Loucy (cell line): Measurements from ENCODE around the gene ANAPC10.
A peak's percentile ranks its signal among the peaks of the same experiment; 100 is the strongest.
"Not testable (repeated sequence)": the region's sequence is repeated elsewhere in the genome, so short reads cannot be mapped to it uniquely, and the experiment has no call there.

Source experiments
- H2AFZ ChIP-seq: fragments of 200-600 bp; sonication (generic); 2 replicates; pipeline ENCODE4 v1.6.0; 2016; ENCODE audit warnings: antibody characterized with exemption, mild to moderate bottlenecking, low read length, moderate library complexity
- H3F3A ChIP-seq: fragments of 200-600 bp; 2 replicates; pipeline ENCODE4 v1.6.0; 2016; ENCODE audit warnings: antibody characterized with exemption, low read depth, mild to moderate bottlenecking
- H3K27me3 ChIP-seq: fragments of 200-600 bp; sonication (generic); 2 replicates; pipeline ENCODE4 v1.6.1; 2014; ENCODE audit warnings: low read length, mild to moderate bottlenecking; ENCODE audit not compliant: insufficient read depth, poor library complexity, severe bottlenecking
- H3K36me3 ChIP-seq: fragments of 200-600 bp; sonication (generic); 2 replicates; pipeline ENCODE4 v1.6.1; 2016; ENCODE audit warnings: low read length; ENCODE audit not compliant: insufficient read depth
- H3K4me1 ChIP-seq: fragments of 200-600 bp; sonication (generic); 2 replicates; pipeline ENCODE4 v1.5.1; 2014; ENCODE audit warnings: low read length, mild to moderate bottlenecking; ENCODE audit not compliant: insufficient read depth, poor library complexity, severe bottlenecking
- H3K4me2 ChIP-seq: fragments of 200-600 bp; sonication (generic); 2 replicates; pipeline ENCODE4 v1.6.0; 2014; ENCODE audit warnings: antibody characterized with exemption, low read length, low read depth, mild to moderate bottlenecking; ENCODE audit not compliant: poor library complexity, severe bottlenecking
- H3K4me3 ChIP-seq: fragments of 200-600 bp; sonication (generic); 2 replicates; pipeline ENCODE4 v1.5.1; 2014; ENCODE audit warnings: low read length, mild to moderate bottlenecking, mixed read lengths; ENCODE audit not compliant: poor library complexity, severe bottlenecking
- H3K79me2 ChIP-seq: fragments of 200-600 bp; sonication (generic); 2 replicates; pipeline ENCODE4 v1.6.1; 2014; ENCODE audit warnings: low read length; ENCODE audit not compliant: insufficient read depth
- H3K9ac ChIP-seq: fragments of 200-600 bp; sonication (generic); 2 replicates; pipeline ENCODE4 v1.6.0; 2014; ENCODE audit warnings: mild to moderate bottlenecking, low read depth, low read length, moderate library complexity; ENCODE audit not compliant: poor library complexity, severe bottlenecking
- H3K9me2 ChIP-seq: fragments of 200-600 bp; sonication (generic); replicated peaks from 2 replicates; pipeline ENCODE4 v1.6.1; 2016; ENCODE audit warnings: low read depth, low read length, mixed read lengths
- H3K9me3 ChIP-seq: fragments of 200-600 bp; sonication (generic); 2 replicates; pipeline ENCODE4 v1.6.1; 2014; ENCODE audit warnings: mild to moderate bottlenecking, antibody characterized with exemption, low read length, low read depth; ENCODE audit not compliant: insufficient read depth
- H4K20me1 ChIP-seq: fragments of 200-600 bp; sonication (generic); 2 replicates; pipeline ENCODE4 v1.6.0; 2014; ENCODE audit warnings: antibody characterized with exemption, low read length, mild to moderate bottlenecking; ENCODE audit not compliant: insufficient read depth, poor library complexity, severe bottlenecking
- CTCF ChIP-seq: fragments of 200-600 bp; sonication (generic); conservative IDR thresholded peaks from 2 replicates; pipeline ENCODE4 v1.5.1; 2014; ENCODE audit warnings: mild to moderate bottlenecking, antibody characterized with exemption, low read length
- EZH2phosphoT487 ChIP-seq: fragments of 200-600 bp; IDR thresholded peaks from 2 replicates; pipeline ENCODE4 v1.6.1; 2018; ENCODE audit warnings: antibody characterized with exemption, mild to moderate bottlenecking, moderate library complexity, borderline replicate concordance

The ANAPC10 gene

GRCh38 chr4:145097821-145098674 is at the start of gene ANAPC10, which contains the start of gene ABCE1:
ANAPC10 (minus strand) TSS chr4:145098196; CDS start chr4:145096099, 2,097 bp downstream.
ABCE1 (plus strand) TSS chr4:145098311; CDS start chr4:145104413, 6,102 bp downstream.
- Histone ChIP-seq H3K9ac (peak within 1 kb of the TSS; percentile 86), H3K36me3 (0 out of 2 replicates have a peak, but pooled peaks cover 3% of the 10 kb centered on the region), H3K9me3 (no peaks in the 10 kb centered on the region), H4K20me1 (peaks cover 47% of the 10 kb centered on the region), H3K27me3 (no peaks in the 10 kb centered on the region), H2AFZ (peak within 1 kb of the TSS; percentile 83), H3K4me3 (peak within 1 kb of the TSS; percentile 88), H3K9me2 (no peaks in the 10 kb centered on the region), H3F3A (no peaks in the 10 kb centered on the region), H3K79me2 (peaks cover 98% of the 10 kb centered on the region), H3K4me2 (peak within 1 kb of the TSS; percentile 75), H3K4me1 (peaks cover 66% of the 10 kb centered on the region)
- no peak for TF ChIP-seq EZH2phosphoT487
- 0 out of 2 replicates have a peak, but pooled peaks have one; percentile 28 for TF ChIP-seq CTCF

- not testable (repeated sequence) for H3K9me3 ChIP-seq, H3K4me1 ChIP-seq, H3K9ac ChIP-seq, H3K4me3 ChIP-seq, H2AFZ ChIP-seq, H4K20me1 ChIP-seq, H3K79me2 ChIP-seq, H3K27me3 ChIP-seq, H3F3A ChIP-seq, H3K4me2 ChIP-seq, H3K9me2 ChIP-seq
- peaks cover 61% of the 10 kb centered on the region; the same call in 1 of the 2 replicates for H3K36me3 ChIP-seq
Measured at GRCh38 chr4:145136219-145136618, 38.2 kb upstream of the ANAPC10 start.

GRCh38 chr4:145132511-145133098 is 34.6 kb upstream of the ANAPC10 start:
- Histone ChIP-seq H3K9me3 (no peaks in the 10 kb centered on the region), H3K27me3 (no peaks in the 10 kb centered on the region), H3F3A (no peaks in the 10 kb centered on the region; the same call in 1 of the 2 replicates), H3K4me2 (no peak overlapping the region), H4K20me1 (no peaks in the 10 kb centered on the region), H3K36me3 (peaks cover 47% of the 10 kb centered on the region), H3K9ac (no peak overlapping the region), H2AFZ (no peak overlapping the region), H3K9me2 (no peaks in the 10 kb centered on the region), H3K79me2 (no peaks in the 10 kb centered on the region), H3K4me3 (no peak overlapping the region), H3K4me1 (no peaks in the 10 kb centered on the region)
- TF ChIP-seq EZH2phosphoT487 (no peak), CTCF (no peak)
